HEK293T (cell line): Measurements from ENCODE around the gene XRCC1.

Experiments
- ARNT ChIP-seq: fragments of 450-650 bp; IDR thresholded peaks from 2 replicates; pipeline ENCODE4 v1.6.1; 2017; ENCODE audit warnings: mild to moderate bottlenecking
- LEF1 ChIP-seq: fragments of 450-650 bp; IDR thresholded peaks from 2 replicates; pipeline ENCODE4 v1.6.1; 2017; ENCODE audit warnings: mild to moderate bottlenecking, borderline replicate concordance
- NFRKB ChIP-seq: fragments of 450-650 bp; IDR thresholded peaks from 2 replicates; pipeline ENCODE4 v1.6.1; 2016; ENCODE audit warnings: mild to moderate bottlenecking, moderate library complexity
- SUZ12 ChIP-seq: fragments of 450-650 bp; IDR thresholded peaks from 2 replicates; pipeline ENCODE4 v1.6.1; 2016; ENCODE audit warnings: mild to moderate bottlenecking

GRCh38 chr19:43591904-43592772, 16.8 kb upstream of the XRCC1 start:
- TF ChIP-seq NFRKB (no peak), LEF1 (no peak), ARNT (no peak), SUZ12 (no peak)
